ENCODE data around the gene IFT57. TPM values are rescaled to one million over a fixed set of nuclear protein-coding genes. Genes with fewer than 3 reads are reported as not detected.

The IFT57 gene
- total RNA-seq, 1 experiment from 2014 or later, result 17.6 TPM

GRCh38 chr3:108227131-108227530, 4.9 kb upstream of the IFT57 start:
- no peak for TF ChIP-seq CTCF (IDR thresholded peaks at IDR 0.05; ENCODE audit: insufficient read depth in 1 of 2, low read depth in 1 of 2, low read length in 1 of 2, severe bottlenecking in 1 of 2, unreplicated experiment in 1 of 2)
- CTCF ChIA-PET, result no interaction called here
- no TSS peak for BruUV-seq (replicated peaks)
- Mint-ChIP-seq H3K4me3 (ENCODE audit: unreplicated experiment) (no peak overlapping the region), H3K36me3 (ENCODE audit: insufficient read depth, unreplicated experiment) (peaks cover 5% of the 10 kb centered on the region), H3K27me3 (ENCODE audit: insufficient read depth, unreplicated experiment) (no peaks in the 10 kb centered on the region), H3K9me3 (ENCODE audit: unreplicated experiment) (no peaks in the 10 kb centered on the region), H3K27ac (ENCODE audit: unreplicated experiment) (no peak overlapping the region), H3K4me1 (ENCODE audit: low read depth, unreplicated experiment) (peaks cover 11% of the 10 kb centered on the region)
- Histone ChIP-seq H3K4me3 (ENCODE audit: low read depth, low read length) (no peak overlapping the region), H3K9me3 (no peaks in the 10 kb centered on the region), H3K4me1 (peaks cover 5% of the 10 kb centered on the region; the same call in 1 of the 2 replicates), H3K27me3 (replicated peaks; ENCODE audit: control insufficient read depth, insufficient read depth, low read length) (no peaks in the 10 kb centered on the region), H3K36me3 (ENCODE audit: control insufficient read depth, insufficient read depth, low read length) (no peaks in the 10 kb centered on the region)
- no peak for DNase-seq
- POLR2A ChIA-PET, result interaction anchor here (0.5 kb wide), 1 partner anchor 14 kb away, joined by 4 read pairs; no protein-coding TSS in a partner anchor
- intact Hi-C loops (cut with micrococcal nuclease; ENCODE audit: unreplicated experiment), result no loop called here

- H3K27me3 Mint-ChIP-seq (ENCODE audit: insufficient read depth, unreplicated experiment), result no peaks in the 10 kb centered on the region
- no peak overlapping the region for H3K4me3 Mint-ChIP-seq (ENCODE audit: unreplicated experiment)
- ChIA-PET CTCF (no interaction called here), POLR2A (no interaction called here)
- Histone ChIP-seq H3K27me3 (replicated peaks; ENCODE audit: control insufficient read depth, insufficient read depth, low read length) (no peaks in the 10 kb centered on the region), H3K4me3 (ENCODE audit: low read depth, low read length) (no peak overlapping the region), H3K4me1 (peaks cover 5% of the 10 kb centered on the region; the same call in 1 of the 2 replicates), H3K36me3 (ENCODE audit: control insufficient read depth, insufficient read depth, low read length) (no peaks in the 10 kb centered on the region), H3K9me3 (no peaks in the 10 kb centered on the region)
- peaks cover 11% of the 10 kb centered on the region for H3K4me1 Mint-ChIP-seq (ENCODE audit: low read depth, unreplicated experiment)
- H3K36me3 Mint-ChIP-seq (ENCODE audit: insufficient read depth, unreplicated experiment), result peaks cover 6% of the 10 kb centered on the region
- no TSS peak for BruUV-seq (replicated peaks)
- no peak overlapping the region for H3K27ac Mint-ChIP-seq (ENCODE audit: unreplicated experiment)
- H3K9me3 Mint-ChIP-seq (ENCODE audit: unreplicated experiment), result no peaks in the 10 kb centered on the region
- no peak for TF ChIP-seq CTCF (IDR thresholded peaks at IDR 0.05; ENCODE audit: insufficient read depth in 1 of 2, low read depth in 1 of 2, low read length in 1 of 2, severe bottlenecking in 1 of 2, unreplicated experiment in 1 of 2)
- intact Hi-C loops (cut with micrococcal nuclease; ENCODE audit: unreplicated experiment), result no loop called here
- no peak for DNase-seq
Measured at GRCh38 chr3:108225221-108225620, 3.0 kb upstream of the IFT57 start.

GRCh38 chr3:108223928-108224327, 1.7 kb upstream of the IFT57 start:
- no peak for DNase-seq
- H3K36me3 Mint-ChIP-seq (ENCODE audit: insufficient read depth, unreplicated experiment), result peaks cover 6% of the 10 kb centered on the region
- no peaks in the 10 kb centered on the region for H3K27me3 ChIP-seq (replicated peaks; ENCODE audit: control insufficient read depth, insufficient read depth, low read length)
- H3K4me3 Mint-ChIP-seq (ENCODE audit: unreplicated experiment), result peak overlapping the region; percentile 99
- H3K4me3 ChIP-seq (ENCODE audit: low read depth, low read length), result no peak overlapping the region
- no peaks in the 10 kb centered on the region for H3K36me3 ChIP-seq (ENCODE audit: control insufficient read depth, insufficient read depth, low read length)
- intact Hi-C loops (cut with micrococcal nuclease; ENCODE audit: unreplicated experiment), result loop anchor here (2.0 to 5.0 kb wide), 2 partner anchors 75 to 217 kb away; no protein-coding TSS in a partner anchor
- POLR2A ChIA-PET, result no interaction called here
- peaks cover 5% of the 10 kb centered on the region; the same call in 1 of the 2 replicates for H3K4me1 ChIP-seq
- no peak overlapping the region for H3K27ac Mint-ChIP-seq (ENCODE audit: unreplicated experiment)
- H3K9me3 Mint-ChIP-seq (ENCODE audit: unreplicated experiment), result no peaks in the 10 kb centered on the region
- CTCF ChIA-PET, result interaction anchor here (0.9 kb wide), 1 partner anchor 21 kb away, joined by 3 read pairs; no protein-coding TSS in a partner anchor
- no peaks in the 10 kb centered on the region for H3K9me3 ChIP-seq
- TF ChIP-seq CTCF (IDR thresholded peaks at IDR 0.05; ENCODE audit: insufficient read depth in 1 of 2, low read depth in 1 of 2, low read length in 1 of 2, severe bottlenecking in 1 of 2, unreplicated experiment in 1 of 2), result no peak
- no peaks in the 10 kb centered on the region for H3K27me3 Mint-ChIP-seq (ENCODE audit: insufficient read depth, unreplicated experiment)
- H3K4me1 Mint-ChIP-seq (ENCODE audit: low read depth, unreplicated experiment), result peaks cover 11% of the 10 kb centered on the region
- BruUV-seq (replicated peaks), result no TSS peak
